Measurements from ENCODE around the gene MYO7A.

- TF ChIP-seq CTCF (IDR thresholded peaks at IDR 0.05; ENCODE audit: control extremely low read depth in 1 of 3, insufficient read depth in 1 of 3, low read depth in 1 of 3, low read length in 3 of 3) (no peak), ASH2L (IDR thresholded peaks at IDR 0.05; ENCODE audit: low read length) (no peak), POLR2AphosphoS5 (IDR thresholded peaks at IDR 0.05; ENCODE audit: low read depth, low read length) (no peak), EP300 (IDR thresholded peaks at IDR 0.05; ENCODE audit: borderline replicate concordance in 1 of 2, low read depth in 2 of 2, low read length in 2 of 2) (no peak), ATF3 (IDR thresholded peaks at IDR 0.05; ENCODE audit: insufficient read depth, low read depth, low read length) (no peak), CREB1 (IDR thresholded peaks at IDR 0.05) (no peak), SP1 (IDR thresholded peaks at IDR 0.05; ENCODE audit: low read depth, low read length) (no peak)
Observed at GRCh38 chr11:77124488-77124887, 3.6 kb upstream of the MYO7A start.
